Activated CD8-positive, alpha-beta memory T cell treated with anti-CD3 and anti-CD28 coated beads for 1 hour (primary cell): Measurements from ENCODE around the gene SLC41A1.

Experiments used
- DNase-seq, 2 donors: peaks; one replicate each; pipeline ENCODE4 v3.0.0-alpha.2; 2020; ENCODE audit warnings: low read depth in 1 of 2; ENCODE audit errors: extremely low read depth in 1 of 2

The SLC41A1 gene

GRCh38 chr1:205792481-205792881 lies 20.5 kb downstream of the SLC41A1 start:
- DNase-seq: no peak

GRCh38 chr1:205791568-205792180 lies 21.3 kb downstream of the SLC41A1 start:
- peak in 1 of 2 donors; percentile 30 for DNase-seq

GRCh38 chr1:205787287-205787916 lies 25.6 kb downstream of the SLC41A1 start:
- no peak for DNase-seq

- no peak for DNase-seq
These were observed 26.4 kb downstream of the SLC41A1 start for GRCh38 chr1:205786601-205787000.

GRCh38 chr1:205785446-205785845 lies 27.6 kb downstream of the SLC41A1 start:
- DNase-seq: no peak

- no peak for DNase-seq
These were observed 29.1 kb downstream of the SLC41A1 start for GRCh38 chr1:205783904-205784303.

- no peak for DNase-seq
These were observed 29.6 kb downstream of the SLC41A1 start for GRCh38 chr1:205783433-205783795.

- DNase-seq: no peak
These were observed 30.2 kb downstream of the SLC41A1 start for GRCh38 chr1:205782627-205783432.

GRCh38 chr1:205780335-205780734 lies 32.7 kb downstream of the SLC41A1 start:
- DNase-seq: no peak

- DNase-seq: no peak
These were observed 35.0 kb downstream of the SLC41A1 start for GRCh38 chr1:205777994-205778393.

- DNase-seq: no peak
These were observed 37.3 kb downstream of the SLC41A1 start for GRCh38 chr1:205775717-205776056.

- DNase-seq: peak; percentile 48 to 74
These were observed 37.8 kb downstream of the SLC41A1 start, which contains the start of gene RAB29 for GRCh38 chr1:205775015-205775716. Gene RAB29, minus strand, starts transcription at chr1:205775482. Its CDS starts 526 bp downstream, at chr1:205774956.

GRCh38 chr1:205774198-205775014 lies 38.6 kb downstream of the SLC41A1 start:
- peak in 1 of 2 donors; percentile 10 for DNase-seq

- DNase-seq: no peak
These were observed 40.4 kb downstream of the SLC41A1 start for GRCh38 chr1:205772607-205773032.

- no peak for DNase-seq
These were observed 42.4 kb downstream of the SLC41A1 start for GRCh38 chr1:205770618-205771017.

- DNase-seq: no peak
These were observed 43.2 kb downstream of the SLC41A1 start for GRCh38 chr1:205769641-205770365.

- no peak for DNase-seq
These were observed 45.8 kb downstream of the SLC41A1 start for GRCh38 chr1:205767248-205767647.

- no peak for DNase-seq
These were observed 46.4 kb downstream of the SLC41A1 start for GRCh38 chr1:205766570-205766969.

GRCh38 chr1:205766038-205766437 lies 47.0 kb downstream of the SLC41A1 start:
- DNase-seq: no peak

- DNase-seq: no peak
These were observed 48.4 kb downstream of the SLC41A1 start for GRCh38 chr1:205764578-205764977.
